GM12891 (cell line): ENCODE measurements around the gene PNPO.

Experiments used
- DNase-seq: peaks from one replicate; pipeline ENCODE4 v3.0.0; 2011; ENCODE audit warnings: low spot score; ENCODE audit not compliant: insufficient read length
- FAIRE-seq: peaks from 2 replicates; lab custom pipeline; 2011; peaks lifted over from hg19 to GRCh38; lab: Jason Lieb, UNC
- PAX5 ChIP-seq: IDR thresholded peaks from 2 replicates; pipeline ENCODE4 v1.6.1; 2011; ENCODE audit warnings: low read length, moderate library complexity, mild to moderate bottlenecking; ENCODE audit not compliant: insufficient read depth, severe bottlenecking
- POLR2A ChIP-seq: IDR thresholded peaks from 2 replicates; pipeline ENCODE4 v1.6.1; 2011; ENCODE audit warnings: low read depth, low read length, control low read depth
- POLR2AphosphoS5 ChIP-seq: IDR thresholded peaks from 2 replicates; pipeline ENCODE4 v1.6.1; 2011; ENCODE audit warnings: low read depth, low read length, control low read depth
- POU2F2 ChIP-seq: IDR thresholded peaks from 2 replicates; pipeline ENCODE4 v1.6.1; 2011; ENCODE audit warnings: low read depth, mild to moderate bottlenecking, control low read depth, low read length, moderate library complexity
- SPI1 ChIP-seq: IDR thresholded peaks from 2 replicates; pipeline ENCODE4 v1.6.1; 2011; ENCODE audit warnings: low read depth, low read length, control low read depth
- TAF1 ChIP-seq: IDR thresholded peaks from 2 replicates; pipeline ENCODE4 v1.6.1; 2011; ENCODE audit warnings: low read depth, low read length, control low read depth

The PNPO gene

GRCh38 chr17:47973541-47973940 lies 32.2 kb downstream of the PNPO start:
- no peak for TF ChIP-seq TAF1
- TF ChIP-seq POLR2AphosphoS5 = no peak
- no peak for TF ChIP-seq POU2F2
- TF ChIP-seq SPI1 = no peak
- TF ChIP-seq POLR2A = no peak
- no peak for TF ChIP-seq PAX5
- DNase-seq (no peak), FAIRE-seq (no peak)

GRCh38 chr17:47975189-47975822 lies 33.9 kb downstream of the PNPO start:
- TF ChIP-seq TAF1 = no peak
- no peak for TF ChIP-seq POU2F2
- TF ChIP-seq POLR2AphosphoS5 = no peak
- TF ChIP-seq SPI1 = no peak
- TF ChIP-seq PAX5 = no peak
- no peak for TF ChIP-seq POLR2A
- no peak for DNase-seq

GRCh38 chr17:47975823-47976205 lies 34.4 kb downstream of the PNPO start:
- FAIRE-seq (no peak), DNase-seq (no peak)
- TF ChIP-seq SPI1 (no peak), POLR2AphosphoS5 (no peak), POU2F2 (no peak), POLR2A (no peak), PAX5 (no peak), TAF1 (no peak)

More at GRCh38 chr17:47975189-47975822, 33.9 kb downstream of the PNPO start:
- no peak for FAIRE-seq

- TF ChIP-seq POLR2A (no peak), TAF1 (no peak), POU2F2 (no peak), PAX5 (no peak), SPI1 (no peak), POLR2AphosphoS5 (no peak)
- FAIRE-seq (peak; percentile 16), DNase-seq (peak; percentile 78)
Measured at GRCh38 chr17:47978324-47978723, 37.0 kb downstream of the PNPO start.

- no peak for DNase-seq
- FAIRE-seq = no peak
- TF ChIP-seq PAX5 = no peak
Measured at GRCh38 chr17:47980541-47980940, 39.2 kb downstream of the PNPO start.

GRCh38 chr17:47981462-47981861 lies 40.1 kb downstream of the PNPO start:
- FAIRE-seq (no peak), DNase-seq (no peak)
- TF ChIP-seq POLR2AphosphoS5 (no peak), POU2F2 (no peak), TAF1 (no peak), POLR2A (no peak), SPI1 (no peak), PAX5 (no peak)

GRCh38 chr17:47982091-47982617 lies 40.8 kb downstream of the PNPO start:
- TF ChIP-seq TAF1 (no peak), POLR2AphosphoS5 (no peak), POLR2A (no peak), POU2F2 (no peak), PAX5 (no peak), SPI1 (no peak)
- FAIRE-seq = no peak
- no peak for DNase-seq

- FAIRE-seq (no peak), DNase-seq (no peak)
- TF ChIP-seq POLR2AphosphoS5 (peak; percentile 33; the same call in 1 of the 2 replicates), SPI1 (no peak)
Measured at GRCh38 chr17:47982645-47983390, 41.4 kb downstream of the PNPO start.

GRCh38 chr17:47983492-47984223 lies 42.3 kb downstream of the PNPO start:
- no peak for FAIRE-seq
- TF ChIP-seq POLR2AphosphoS5 = no peak

GRCh38 chr17:47986520-47986919 lies 45.1 kb downstream of the PNPO start:
- TF ChIP-seq POLR2A (no peak), TAF1 (no peak), POU2F2 (no peak), SPI1 (no peak), PAX5 (no peak), POLR2AphosphoS5 (no peak)
- FAIRE-seq (no peak), DNase-seq (no peak)

More at GRCh38 chr17:47983492-47984223, 42.3 kb downstream of the PNPO start:
- no peak for DNase-seq
